HUES6 (cell line): ENCODE data around the gene SERPINB1.

Experiments used
- H3K27ac ChIP-seq: 2 replicates; pipeline ENCODE4 v1.7.0; 2013; ENCODE audit warnings: low read depth, mild to moderate bottlenecking, low read length, inconsistent platforms
- H3K27me3 ChIP-seq: 2 replicates; pipeline ENCODE4 v1.6.1; 2013; ENCODE audit warnings: low read length; ENCODE audit not compliant: control insufficient read depth, insufficient read depth
- H3K36me3 ChIP-seq: 2 replicates; pipeline ENCODE4 v1.6.1; 2013; ENCODE audit warnings: low read length; ENCODE audit not compliant: control insufficient read depth, insufficient read depth
- H3K4me1 ChIP-seq: 2 replicates; pipeline ENCODE4 v1.6.1; 2013; ENCODE audit warnings: low read length; ENCODE audit not compliant: control insufficient read depth, insufficient read depth
- H3K4me3 ChIP-seq: 2 replicates; pipeline ENCODE4 v1.5.1; 2013; ENCODE audit warnings: low read depth, low read length
- H3K9ac ChIP-seq: one replicate; pipeline ENCODE4 v1.6.1; 2013; ENCODE audit warnings: mild to moderate bottlenecking, low read length
- H3K9me3 ChIP-seq: 2 replicates; pipeline ENCODE4 v1.6.1; 2013; ENCODE audit warnings: low read depth, low read length; ENCODE audit not compliant: control insufficient read depth, insufficient read depth

SERPINB1 gene

GRCh38 chr6:2800552-2801316, 40.9 kb downstream of the SERPINB1 start:
- Histone ChIP-seq H3K4me1 (peaks cover 5% of the 10 kb centered on the region; the same call in 1 of the 2 replicates), H3K9me3 (no peaks in the 10 kb centered on the region), H3K9ac (no peak overlapping the region), H3K27ac (no peak overlapping the region), H3K36me3 (no peaks in the 10 kb centered on the region), H3K27me3 (no peaks in the 10 kb centered on the region), H3K4me3 (no peak overlapping the region)

- Histone ChIP-seq H3K9me3 (no peaks in the 10 kb centered on the region), H3K4me3 (no peak overlapping the region), H3K36me3 (no peaks in the 10 kb centered on the region), H3K9ac (no peak overlapping the region), H3K4me1 (peaks cover 5% of the 10 kb centered on the region; the same call in 1 of the 2 replicates), H3K27me3 (no peaks in the 10 kb centered on the region), H3K27ac (no peak overlapping the region)
These were observed 41.6 kb downstream of the SERPINB1 start for GRCh38 chr6:2799936-2800527.

GRCh38 chr6:2798586-2799134, 43.0 kb downstream of the SERPINB1 start:
- Histone ChIP-seq H3K4me3 (no peak overlapping the region), H3K27me3 (no peaks in the 10 kb centered on the region), H3K9ac (no peak overlapping the region), H3K4me1 (peaks cover 5% of the 10 kb centered on the region; the same call in 1 of the 2 replicates), H3K36me3 (no peaks in the 10 kb centered on the region), H3K27ac (no peak overlapping the region), H3K9me3 (no peaks in the 10 kb centered on the region)

- Histone ChIP-seq H3K4me1 (peaks cover 5% of the 10 kb centered on the region; the same call in 1 of the 2 replicates), H3K36me3 (no peaks in the 10 kb centered on the region), H3K9ac (no peak overlapping the region), H3K27ac (no peak overlapping the region), H3K4me3 (no peak overlapping the region), H3K9me3 (no peaks in the 10 kb centered on the region), H3K27me3 (no peaks in the 10 kb centered on the region)
These were observed 44.1 kb downstream of the SERPINB1 start for GRCh38 chr6:2797564-2798031.

- no peaks in the 10 kb centered on the region for H3K9me3 ChIP-seq
- H3K27me3 ChIP-seq, result no peaks in the 10 kb centered on the region
- H3K9ac ChIP-seq, result no peak overlapping the region
- peaks cover 5% of the 10 kb centered on the region; the same call in 1 of the 2 replicates for H3K4me1 ChIP-seq
- H3K4me3 ChIP-seq, result no peak overlapping the region
- H3K27ac ChIP-seq, result no peak overlapping the region
- no peaks in the 10 kb centered on the region for H3K36me3 ChIP-seq
These were observed 44.8 kb downstream of the SERPINB1 start for GRCh38 chr6:2796861-2797260.

GRCh38 chr6:2795956-2796355, 45.7 kb downstream of the SERPINB1 start:
- Histone ChIP-seq H3K27me3 (no peaks in the 10 kb centered on the region), H3K4me1 (peaks cover 7% of the 10 kb centered on the region; the same call in 1 of the 2 replicates), H3K9me3 (no peaks in the 10 kb centered on the region), H3K27ac (no peak overlapping the region), H3K9ac (no peak overlapping the region), H3K4me3 (no peak overlapping the region), H3K36me3 (no peaks in the 10 kb centered on the region)

GRCh38 chr6:2795162-2795561, 46.5 kb downstream of the SERPINB1 start:
- no peak overlapping the region for H3K4me3 ChIP-seq
- no peaks in the 10 kb centered on the region for H3K27me3 ChIP-seq
- peaks cover 11% of the 10 kb centered on the region; the same call in 1 of the 2 replicates for H3K4me1 ChIP-seq
- no peaks in the 10 kb centered on the region for H3K9me3 ChIP-seq
- H3K9ac ChIP-seq, result no peak overlapping the region
- no peaks in the 10 kb centered on the region for H3K36me3 ChIP-seq
- no peak overlapping the region for H3K27ac ChIP-seq

- no peak overlapping the region for H3K4me3 ChIP-seq
- H3K4me1 ChIP-seq, result peaks cover 11% of the 10 kb centered on the region; the same call in 1 of the 2 replicates
- H3K9ac ChIP-seq, result no peak overlapping the region
- H3K9me3 ChIP-seq, result no peaks in the 10 kb centered on the region
- no peaks in the 10 kb centered on the region for H3K27me3 ChIP-seq
- no peak overlapping the region for H3K27ac ChIP-seq
- no peaks in the 10 kb centered on the region for H3K36me3 ChIP-seq
These were observed 47.4 kb downstream of the SERPINB1 start for GRCh38 chr6:2794171-2794730.

GRCh38 chr6:2793534-2794151, 48.0 kb downstream of the SERPINB1 start:
- Histone ChIP-seq H3K27me3 (no peaks in the 10 kb centered on the region), H3K9me3 (no peaks in the 10 kb centered on the region), H3K27ac (no peak overlapping the region), H3K36me3 (no peaks in the 10 kb centered on the region), H3K4me3 (no peak overlapping the region), H3K4me1 (peaks cover 11% of the 10 kb centered on the region; the same call in 1 of the 2 replicates), H3K9ac (no peak overlapping the region)

GRCh38 chr6:2792330-2793110, 49.1 kb downstream of the SERPINB1 start:
- H3K9ac ChIP-seq, result no peak overlapping the region
- no peak overlapping the region for H3K4me3 ChIP-seq
- H3K27me3 ChIP-seq, result no peaks in the 10 kb centered on the region
- peaks cover 5% of the 10 kb centered on the region; the same call in 1 of the 2 replicates for H3K36me3 ChIP-seq
- no peaks in the 10 kb centered on the region for H3K9me3 ChIP-seq
- H3K27ac ChIP-seq, result no peak overlapping the region
- H3K4me1 ChIP-seq, result peaks cover 6% of the 10 kb centered on the region; the same call in 1 of the 2 replicates
